Retinal pigment epithelial cell (primary cell): ENCODE data around the gene COPG1.

Source experiments
- DNase-seq: peaks from one replicate; pipeline ENCODE4 v3.0.0-alpha.2; 2010; ENCODE audit warnings: low read depth
- H3K4me3 ChIP-seq: 2 replicates; pipeline ENCODE4 v1.5.1; 2011; ENCODE audit warnings: mild to moderate bottlenecking, low read length, control low read depth, moderate library complexity
- CTCF ChIP-seq: conservative IDR thresholded peaks from 2 replicates; pipeline ENCODE4 v1.5.1; 2011; ENCODE audit warnings: low read depth, low read length, control low read depth, inconsistent platforms

Gene COPG1

GRCh38 chr3:129308636-129309035 is 59.2 kb downstream of the COPG1 start:
- no peak overlapping the region for H3K4me3 ChIP-seq
- TF ChIP-seq CTCF, result no peak
- no peak for DNase-seq

- no peak overlapping the region for H3K4me3 ChIP-seq
- no peak for DNase-seq
- TF ChIP-seq CTCF, result no peak
Observed at GRCh38 chr3:129310111-129311011, 61.0 kb downstream of the COPG1 start.

GRCh38 chr3:129311054-129311902 is 61.9 kb downstream of the COPG1 start:
- H3K4me3 ChIP-seq, result no peak overlapping the region
- TF ChIP-seq CTCF, result no peak
- DNase-seq, result no peak

GRCh38 chr3:129312021-129312639 is 62.7 kb downstream of the COPG1 start:
- no peak for TF ChIP-seq CTCF
- DNase-seq, result no peak
- no peak overlapping the region for H3K4me3 ChIP-seq

GRCh38 chr3:129312671-129313414 is 63.4 kb downstream of the COPG1 start:
- TF ChIP-seq CTCF, result no peak
- H3K4me3 ChIP-seq, result no peak overlapping the region
- no peak for DNase-seq

GRCh38 chr3:129313415-129313664 is 63.9 kb downstream of the COPG1 start:
- DNase-seq, result no peak
- H3K4me3 ChIP-seq, result no peak overlapping the region
- TF ChIP-seq CTCF, result no peak
